Gastrocnemius medialis (tissue), 4 donors: ENCODE results near the gene CCR4.

ENCODE experiments used
- POLR2A ChIP-seq, 2 donors: fragments of 450-650 bp; IDR thresholded peaks; one replicate each; pipeline ENCODE4 v1.6.1; 2017; ENCODE audit warnings: antibody characterized with exemption in 2 of 2, mild to moderate bottlenecking in 2 of 2, moderate library complexity in 2 of 2
- TF ChIP-seq, protein P1 (sequence below), 5 experiments: fragments of 450-650 bp in 3 of 5; fragments of 200-600 bp in 2 of 5; sonication (generic) in 2 of 5; IDR thresholded peaks in 4 of 5; conservative IDR thresholded peaks in 1 of 5; 1 replicate in 4 of 5; 2 replicates in 1 of 5; pipeline ENCODE4 v1.5.1; 2016 to 2019; ENCODE audit warnings: antibody characterized with exemption in 5 of 5, mild to moderate bottlenecking in 3 of 5, moderate library complexity in 3 of 5

DNA sequence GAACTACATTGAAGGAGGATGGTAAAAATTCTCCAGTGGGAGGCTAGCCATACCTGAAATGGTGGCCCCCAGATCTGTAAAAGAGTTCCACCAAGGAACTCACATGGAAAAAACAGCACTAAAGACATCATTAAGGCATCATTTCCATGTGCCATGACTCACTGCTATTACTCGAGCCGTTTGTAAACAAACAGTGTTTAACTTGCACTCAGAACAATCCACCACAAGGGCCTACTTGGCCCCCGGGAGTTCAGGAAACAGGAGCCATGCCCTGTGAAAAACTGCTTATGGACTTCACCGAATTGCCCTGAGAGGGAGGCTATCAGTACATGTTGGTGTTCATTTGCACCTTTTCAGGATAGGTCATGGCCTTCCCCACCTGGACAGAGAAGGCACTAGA, 18.2 kb downstream of the CCR4 start:
- TF ChIP-seq, protein P1, sequence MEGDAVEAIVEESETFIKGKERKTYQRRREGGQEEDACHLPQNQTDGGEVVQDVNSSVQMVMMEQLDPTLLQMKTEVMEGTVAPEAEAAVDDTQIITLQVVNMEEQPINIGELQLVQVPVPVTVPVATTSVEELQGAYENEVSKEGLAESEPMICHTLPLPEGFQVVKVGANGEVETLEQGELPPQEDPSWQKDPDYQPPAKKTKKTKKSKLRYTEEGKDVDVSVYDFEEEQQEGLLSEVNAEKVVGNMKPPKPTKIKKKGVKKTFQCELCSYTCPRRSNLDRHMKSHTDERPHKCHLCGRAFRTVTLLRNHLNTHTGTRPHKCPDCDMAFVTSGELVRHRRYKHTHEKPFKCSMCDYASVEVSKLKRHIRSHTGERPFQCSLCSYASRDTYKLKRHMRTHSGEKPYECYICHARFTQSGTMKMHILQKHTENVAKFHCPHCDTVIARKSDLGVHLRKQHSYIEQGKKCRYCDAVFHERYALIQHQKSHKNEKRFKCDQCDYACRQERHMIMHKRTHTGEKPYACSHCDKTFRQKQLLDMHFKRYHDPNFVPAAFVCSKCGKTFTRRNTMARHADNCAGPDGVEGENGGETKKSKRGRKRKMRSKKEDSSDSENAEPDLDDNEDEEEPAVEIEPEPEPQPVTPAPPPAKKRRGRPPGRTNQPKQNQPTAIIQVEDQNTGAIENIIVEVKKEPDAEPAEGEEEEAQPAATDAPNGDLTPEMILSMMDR (IDR thresholded peaks at IDR 0.05 in 4 of 5, conservative IDR thresholded peaks at IDR 0.05 in 1 of 5) = no peak
- no peak for TF ChIP-seq POLR2A (IDR thresholded peaks at IDR 0.05)
